Thyroid gland (tissue), 4 donors: ENCODE data around the gene OSBPL3.

Source experiments
- CTCF ChIP-seq, 6 experiments: fragments of 200-600 bp in 3 of 6; fragments of 450-650 bp in 3 of 6; sonication (generic) in 3 of 6; IDR thresholded peaks; one replicate each; pipeline ENCODE4 v1.5.1; 2016 to 2019; ENCODE audit warnings: antibody characterized with exemption in 6 of 6, mild to moderate bottlenecking in 2 of 6, inconsistent platforms in 1 of 6, moderate library complexity in 1 of 6
- POLR2A ChIP-seq, 2 donors: fragments of 450-650 bp; IDR thresholded peaks; one replicate each; pipeline ENCODE4 v1.6.1; 2017; ENCODE audit warnings: antibody characterized with exemption in 2 of 2, mild to moderate bottlenecking in 2 of 2, moderate library complexity in 1 of 2

DNA sequence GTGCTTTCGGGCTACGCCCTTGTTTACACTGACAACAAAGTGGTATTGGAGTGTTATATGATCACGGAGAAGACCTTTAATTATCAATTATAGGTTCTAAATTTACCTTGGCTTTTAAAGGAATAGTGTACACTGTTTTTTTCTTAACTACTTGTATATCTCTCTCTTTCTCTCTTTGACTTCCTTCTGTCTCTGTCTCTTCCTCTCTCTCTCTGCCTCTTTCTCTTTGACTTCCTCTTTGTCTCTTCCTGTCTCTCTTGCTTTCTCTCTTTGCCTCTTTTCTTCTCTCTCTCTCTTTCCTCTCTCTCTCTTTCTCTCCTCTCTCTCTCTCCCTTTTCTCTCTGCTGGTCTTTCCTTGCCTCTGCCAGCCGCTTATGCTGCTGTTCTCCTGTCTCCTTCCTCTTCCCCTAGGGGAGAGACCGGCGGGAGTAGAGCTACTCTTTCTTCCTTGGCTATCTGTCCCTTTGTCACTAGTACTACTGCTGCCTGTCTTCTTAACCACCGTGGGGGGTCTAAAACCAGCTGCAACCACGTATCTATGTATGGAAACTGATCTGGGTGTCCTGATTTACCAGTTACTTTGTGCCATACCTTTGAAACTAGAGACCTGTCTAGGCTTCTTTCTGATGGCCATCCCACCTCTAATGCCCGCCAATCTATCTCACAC is 185.9 kb downstream of the OSBPL3 start:
- TF ChIP-seq CTCF (IDR thresholded peaks at IDR 0.05) (no peak), POLR2A (IDR thresholded peaks at IDR 0.05) (no peak)
